CD4-positive, alpha-beta T cell (primary cell): ENCODE data around the gene TUBB6. TPM values are rescaled to one million over a fixed set of nuclear protein-coding genes. Genes with fewer than 3 reads are reported as not detected.

Experiments
- ATAC-seq: fragments of 200-7000 bp; cut with Tn5 transposase; one replicate; pipeline ENCODE4 v1.10.0; 2022; ENCODE audit warnings: mild to moderate bottlenecking; ENCODE audit not compliant: poor library complexity
- CTCF ChIA-PET: fragments of 350-600 bp; sonication (Branson Sonifier 250); formaldehyde crosslinking; loops from one replicate; lab custom pipeline; 2021; ENCODE audit warnings: antibody characterized with exemption, inconsistent platforms; lab: Charles Lee
- POLR2A ChIA-PET: fragments of 350-600 bp; sonication (Branson Sonifier 250); formaldehyde crosslinking; loops from one replicate; lab custom pipeline; 2021; ENCODE audit warnings: antibody characterized with exemption, inconsistent platforms; lab: Charles Lee
- DNase-seq, 14 experiments: peaks; one replicate each; pipeline ENCODE4 v3.0.0-alpha.2; 2013 to 2020; ENCODE audit warnings: mixed read lengths in 2 of 14
- H3K27ac ChIP-seq, 2 donors: one replicate each; pipeline versions ENCODE4 v1.5.1 to v1.7.0; 2013; ENCODE audit warnings: low read length in 2 of 2, low read depth in 1 of 2, mild to moderate bottlenecking in 1 of 2
- H3K27me3 ChIP-seq, 2 experiments: 1 replicate in 1 of 2; 2 replicates in 1 of 2; pipeline versions ENCODE4 v1.6.1 to v1.7.0; 2013; ENCODE audit warnings: low read length in 2 of 2, control low read depth in 1 of 2, mild to moderate bottlenecking in 1 of 2, moderate library complexity in 1 of 2; ENCODE audit not compliant: insufficient read depth in 2 of 2, control insufficient read depth in 1 of 2
- H3K36me3 ChIP-seq: one replicate; pipeline ENCODE4 v1.6.1; 2013; ENCODE audit warnings: low read length, control low read depth; ENCODE audit not compliant: insufficient read depth
- H3K4me1 ChIP-seq: one replicate; pipeline ENCODE4 v1.6.1; 2013; ENCODE audit warnings: low read length, control low read depth; ENCODE audit not compliant: insufficient read depth
- H3K4me3 ChIP-seq: one replicate; pipeline ENCODE4 v1.5.1; 2013; ENCODE audit warnings: mild to moderate bottlenecking, low read length, moderate library complexity
- H3K9me3 ChIP-seq, 2 experiments: 1 replicate in 1 of 2; 2 replicates in 1 of 2; pipeline versions ENCODE4 v1.6.1 to v1.7.0; 2013; ENCODE audit warnings: low read length in 2 of 2, mild to moderate bottlenecking in 2 of 2, control low read depth in 1 of 2, moderate library complexity in 1 of 2; ENCODE audit not compliant: control insufficient read depth in 1 of 2, insufficient read depth in 1 of 2
- H3K27ac Mint-ChIP-seq: one replicate; pipeline ENCODE4 v1.8.0; 2020; ENCODE audit warnings: mixed read lengths
- H3K27me3 Mint-ChIP-seq: one replicate; pipeline ENCODE4 v1.8.0; 2021; ENCODE audit warnings: mixed read lengths
- H3K36me3 Mint-ChIP-seq: one replicate; pipeline ENCODE4 v1.8.0; 2021; ENCODE audit warnings: low read depth, mixed read lengths
- H3K4me1 Mint-ChIP-seq: one replicate; pipeline ENCODE4 v1.8.0; 2021; ENCODE audit warnings: low read depth, mixed read lengths
- H3K4me3 Mint-ChIP-seq: one replicate; pipeline ENCODE4 v1.8.0; 2020; ENCODE audit warnings: mild to moderate bottlenecking, mixed read lengths
- H3K9me3 Mint-ChIP-seq: one replicate; pipeline ENCODE4 v1.8.0; 2020; ENCODE audit warnings: mixed read lengths
- CTCF ChIP-seq: fragments of 200-600 bp; IDR thresholded peaks from one replicate; pipeline ENCODE4 v1.8.0; 2022; ENCODE audit warnings: antibody characterized with exemption, mild to moderate bottlenecking
- intact Hi-C, 2 experiments: fragments of 100-400 bp; cut with DNase I in 1 of 2; cut with micrococcal nuclease in 1 of 2; formaldehyde crosslinking; loops; one replicate each; pipeline versions ENCODE4 v1.15.1 to v1.9.0; 2023 to 2025; cut with DNase I, micrococcal nuclease
- total RNA-seq, 174 experiments: library from RNA in 2 of 174; stranded (reverse) in 2 of 174; gene quantifications; one replicate each; pipeline ENCODE4 v1.2.3 and lab custom pipeline; 2021 to 2026

TUBB6 gene
- total RNA-seq, 2 experiments from 2014 or later: 0.88 to 0.98 TPM

GRCh38 chr18:12304351-12305210 is 3.5 kb upstream of the TUBB6 start:
- Mint-ChIP-seq H3K27ac (no peak overlapping the region), H3K9me3 (no peaks in the 10 kb centered on the region), H3K4me3 (no peak overlapping the region), H3K4me1 (peaks cover 11% of the 10 kb centered on the region), H3K36me3 (no peaks in the 10 kb centered on the region), H3K27me3 (peaks cover 43% of the 10 kb centered on the region)
- peaks cover 12% of the 10 kb centered on the region for H3K4me1 ChIP-seq
- ChIA-PET CTCF (no interaction called here), POLR2A (no interaction called here)
- H3K9me3 ChIP-seq: peaks cover 0 to 6% of the 10 kb centered on the region in 2 experiments
- no peak for TF ChIP-seq CTCF
- no peak overlapping the region for H3K27ac ChIP-seq
- H3K36me3 ChIP-seq: no peaks in the 10 kb centered on the region
- intact Hi-C loops: no loop called here
- peaks cover 21 to 34% of the 10 kb centered on the region in 2 experiments for H3K27me3 ChIP-seq
- H3K4me3 ChIP-seq: no peak overlapping the region
- DNase-seq: no peak
- no peak for ATAC-seq

- ATAC-seq (no peak), DNase-seq (no peak)
- H3K27ac ChIP-seq: no peak overlapping the region
- intact Hi-C loops: no loop called here
- Mint-ChIP-seq H3K36me3 (no peaks in the 10 kb centered on the region), H3K9me3 (no peaks in the 10 kb centered on the region), H3K27me3 (peaks cover 46% of the 10 kb centered on the region), H3K27ac (no peak overlapping the region), H3K4me1 (peaks cover 11% of the 10 kb centered on the region), H3K4me3 (no peak overlapping the region)
- H3K9me3 ChIP-seq: peaks cover 0 to 10% of the 10 kb centered on the region in 2 experiments
- no peaks in the 10 kb centered on the region for H3K36me3 ChIP-seq
- H3K4me1 ChIP-seq: peaks cover 12% of the 10 kb centered on the region
- no peak overlapping the region for H3K4me3 ChIP-seq
- CTCF ChIA-PET: no interaction called here
- POLR2A ChIA-PET: no interaction called here
- H3K27me3 ChIP-seq: peaks cover 23 to 34% of the 10 kb centered on the region in 2 experiments
- TF ChIP-seq CTCF: no peak
Observed at GRCh38 chr18:12305211-12305610, 2.8 kb upstream of the TUBB6 start.

- ChIA-PET POLR2A (no interaction called here), CTCF (no interaction called here)
- no peaks in the 10 kb centered on the region for H3K9me3 Mint-ChIP-seq
- peaks cover 11% of the 10 kb centered on the region for H3K4me1 Mint-ChIP-seq
- Histone ChIP-seq H3K4me3 (no peak overlapping the region), H3K27ac (no peak overlapping the region), H3K36me3 (no peaks in the 10 kb centered on the region), H3K4me1 (peaks cover 12% of the 10 kb centered on the region), H3K27me3 (peaks cover 28 to 34% of the 10 kb centered on the region in 2 experiments), H3K9me3 (peaks cover 5 to 19% of the 10 kb centered on the region in 2 experiments)
- DNase-seq (no peak), ATAC-seq (no peak)
- intact Hi-C loops: no loop called here
- TF ChIP-seq CTCF: no peak
- no peak overlapping the region for H3K27ac Mint-ChIP-seq
- H3K36me3 Mint-ChIP-seq: no peaks in the 10 kb centered on the region
- no peak overlapping the region for H3K4me3 Mint-ChIP-seq
- peaks cover 53% of the 10 kb centered on the region for H3K27me3 Mint-ChIP-seq
Observed at GRCh38 chr18:12305930-12306629, 2.0 kb upstream of the TUBB6 start.
